Keratinocyte (primary cell): ENCODE measurements around the gene FMN2. TPM values are rescaled to one million over a fixed set of nuclear protein-coding genes. Genes with fewer than 3 reads are reported as not detected.

Experiments
- DNase-seq: peaks from one replicate; pipeline ENCODE4 v3.0.0-alpha.2; 2011; ENCODE audit warnings: low read depth, missing footprints, low spot score
- FAIRE-seq: peaks from 2 replicates; lab custom pipeline; 2011; peaks lifted over from hg19 to GRCh38; lab: Jason Lieb, UNC
- H2AFZ ChIP-seq: 2 replicates; pipeline ENCODE4 v1.6.0; 2012; ENCODE audit warnings: low read length, control low read depth, inconsistent platforms; ENCODE audit not compliant: control insufficient read depth
- H3K27ac ChIP-seq: 2 replicates; pipeline ENCODE4 v1.5.1; 2011; ENCODE audit warnings: low read length; ENCODE audit not compliant: control insufficient read depth, insufficient read depth
- H3K27me3 ChIP-seq: 3 replicates; pipeline ENCODE4 v1.6.0; 2011; ENCODE audit warnings: low read length; ENCODE audit not compliant: control insufficient read depth, insufficient read depth; ENCODE audit errors: extremely low read depth
- H3K36me3 ChIP-seq, 2 experiments: 2 replicates in 1 of 2; 3 replicates in 1 of 2; pipeline ENCODE4 v1.5.1; 2011; ENCODE audit warnings: low read length in 2 of 2, mild to moderate bottlenecking in 1 of 2; ENCODE audit not compliant: control insufficient read depth in 2 of 2, insufficient read depth in 2 of 2; ENCODE audit errors: extremely low read depth in 1 of 2
- H3K4me1 ChIP-seq: 3 replicates; pipeline ENCODE4 v1.5.1; 2011; ENCODE audit warnings: low read length; ENCODE audit not compliant: control insufficient read depth, insufficient read depth; ENCODE audit errors: extremely low read depth
- H3K4me2 ChIP-seq: 3 replicates; pipeline ENCODE4 v1.6.0; 2011; ENCODE audit warnings: low read depth, low read length; ENCODE audit not compliant: control insufficient read depth, insufficient read depth; ENCODE audit errors: extremely low read depth
- H3K4me3 ChIP-seq, 3 experiments: fragments of 200-600 bp in 1 of 3; sonication (generic) in 1 of 3; 2 replicates in 2 of 3; 3 replicates in 1 of 3; pipeline ENCODE4 v1.5.1; 2011 to 2016; ENCODE audit warnings: low read length in 3 of 3, mild to moderate bottlenecking in 3 of 3, control low read depth in 2 of 3, inconsistent platforms in 1 of 3, low read depth in 1 of 3, mixed read lengths in 1 of 3, mixed run types in 1 of 3, moderate library complexity in 1 of 3; ENCODE audit not compliant: control insufficient read depth in 2 of 3, insufficient read depth in 2 of 3; ENCODE audit errors: extremely low read depth in 1 of 3
- H3K79me2 ChIP-seq: 2 replicates; pipeline ENCODE4 v1.6.0; 2012; ENCODE audit warnings: low read length; ENCODE audit not compliant: control insufficient read depth, insufficient read depth
- H3K9ac ChIP-seq: 3 replicates; pipeline ENCODE4 v1.6.0; 2011; ENCODE audit warnings: low read length; ENCODE audit not compliant: control insufficient read depth, insufficient read depth; ENCODE audit errors: extremely low read depth
- H3K9me1 ChIP-seq: 3 replicates; pipeline ENCODE4 v1.6.0; 2011; ENCODE audit warnings: low read length; ENCODE audit not compliant: control insufficient read depth, insufficient read depth; ENCODE audit errors: extremely low read depth
- H3K9me3 ChIP-seq: 2 replicates; pipeline ENCODE4 v1.5.1; 2012; ENCODE audit warnings: low read depth, low read length; ENCODE audit not compliant: control insufficient read depth
- H4K20me1 ChIP-seq: 3 replicates; pipeline ENCODE4 v1.6.0; 2011; ENCODE audit warnings: low read length; ENCODE audit not compliant: control insufficient read depth, insufficient read depth; ENCODE audit errors: extremely low read depth
- EZH2 ChIP-seq: IDR thresholded peaks from one replicate; pipeline ENCODE4 v1.6.1; 2012; ENCODE audit warnings: inconsistent platforms, mild to moderate bottlenecking, low read length, moderate library complexity
- dilution Hi-C: fragments of 300-500 bp; cut with MboI; formaldehyde crosslinking; loops from one replicate; pipeline ENCODE4 v1.7.0; 2020; ENCODE audit warnings: low sequenced_read_pairs; ENCODE audit not compliant: extremely low pct_ligation_motif_present
- polyA plus RNA-seq, 5 experiments: library from polyadenylated mRNA; depleted of rRNA in 3 of 5; stranded (reverse) in 3 of 5; stranded (forward) in 1 of 5; unstranded in 1 of 5; fragments of >200 nt; gene quantifications; 1 replicate in 1 of 5; 2 replicates in 3 of 5; 3 replicates in 1 of 5; pipeline versions ENCODE4 v1.2.1 to v1.2.3, GENCODE V29; 2011 to 2012; ENCODE audit warnings: missing spikeins in 2 of 5, low read depth in 1 of 5, low replicate concordance in 1 of 5
- TF ChIP-seq, protein P1 (sequence below), 3 experiments: IDR thresholded peaks in 1 of 3; conservative IDR thresholded peaks in 1 of 3; optimal IDR thresholded peaks in 1 of 3; 2 replicates in 2 of 3; 3 replicates in 1 of 3; pipeline versions ENCODE3 to v1.5.1; 2011; ENCODE audit warnings: low read length in 3 of 3, mild to moderate bottlenecking in 3 of 3, moderate library complexity in 2 of 3, control low read depth in 1 of 3, inconsistent platforms in 1 of 3; ENCODE audit not compliant: insufficient read depth in 2 of 3; ENCODE audit errors: extremely low read depth in 1 of 3

FMN2 gene
- polyA plus RNA-seq, 1 donor (not counting 4 experiments of a cell fraction or from before 2014, with no cell fraction given), result not detected

DNA sequence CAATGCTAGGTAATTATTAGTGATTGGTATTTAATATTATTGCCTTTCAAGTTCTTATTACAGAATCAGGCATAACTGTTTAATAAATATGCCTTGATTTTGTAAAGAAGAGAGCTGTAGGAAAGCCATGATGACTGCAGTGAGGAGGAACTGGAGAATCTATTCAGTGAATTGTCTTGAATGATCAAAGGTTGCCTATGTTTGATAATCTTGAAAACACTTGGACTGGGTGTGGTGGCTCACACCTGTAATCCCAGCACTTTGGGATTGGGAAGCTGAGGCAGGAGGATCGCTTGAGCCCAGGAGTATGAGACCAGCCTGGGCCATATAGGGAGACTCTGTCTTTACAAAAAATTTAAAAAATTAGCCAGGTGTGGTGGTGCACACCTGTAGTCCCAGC is 42.4 kb downstream of the FMN2 start:
- Histone ChIP-seq H3K27me3 (no peaks in the 10 kb centered on the region), H3K4me3 (no peak overlapping the region), H3K4me1 (no peaks in the 10 kb centered on the region), H3K4me2 (no peak overlapping the region), H4K20me1 (no peaks in the 10 kb centered on the region), H2AFZ (no peak overlapping the region), H3K79me2 (no peaks in the 10 kb centered on the region), H3K9me3 (peaks cover 2% of the 10 kb centered on the region), H3K9me1 (no peaks in the 10 kb centered on the region), H3K36me3 (no peaks in the 10 kb centered on the region), H3K27ac (no peak overlapping the region), H3K9ac (no peak overlapping the region)
- DNase-seq, result no peak
- no peak for TF ChIP-seq EZH2
- TF ChIP-seq, protein P1, sequence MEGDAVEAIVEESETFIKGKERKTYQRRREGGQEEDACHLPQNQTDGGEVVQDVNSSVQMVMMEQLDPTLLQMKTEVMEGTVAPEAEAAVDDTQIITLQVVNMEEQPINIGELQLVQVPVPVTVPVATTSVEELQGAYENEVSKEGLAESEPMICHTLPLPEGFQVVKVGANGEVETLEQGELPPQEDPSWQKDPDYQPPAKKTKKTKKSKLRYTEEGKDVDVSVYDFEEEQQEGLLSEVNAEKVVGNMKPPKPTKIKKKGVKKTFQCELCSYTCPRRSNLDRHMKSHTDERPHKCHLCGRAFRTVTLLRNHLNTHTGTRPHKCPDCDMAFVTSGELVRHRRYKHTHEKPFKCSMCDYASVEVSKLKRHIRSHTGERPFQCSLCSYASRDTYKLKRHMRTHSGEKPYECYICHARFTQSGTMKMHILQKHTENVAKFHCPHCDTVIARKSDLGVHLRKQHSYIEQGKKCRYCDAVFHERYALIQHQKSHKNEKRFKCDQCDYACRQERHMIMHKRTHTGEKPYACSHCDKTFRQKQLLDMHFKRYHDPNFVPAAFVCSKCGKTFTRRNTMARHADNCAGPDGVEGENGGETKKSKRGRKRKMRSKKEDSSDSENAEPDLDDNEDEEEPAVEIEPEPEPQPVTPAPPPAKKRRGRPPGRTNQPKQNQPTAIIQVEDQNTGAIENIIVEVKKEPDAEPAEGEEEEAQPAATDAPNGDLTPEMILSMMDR (optimal IDR thresholded peaks at IDR 0.05 in 1 of 3, IDR thresholded peaks at IDR 0.05 in 1 of 3, conservative IDR thresholded peaks at IDR 0.05 in 1 of 3; ENCODE audit: extremely low read depth in 1 of 3, insufficient read depth in 2 of 3, low read length in 3 of 3), result no peak
- dilution Hi-C loops, result no loop called here
- no peak for FAIRE-seq

DNA sequence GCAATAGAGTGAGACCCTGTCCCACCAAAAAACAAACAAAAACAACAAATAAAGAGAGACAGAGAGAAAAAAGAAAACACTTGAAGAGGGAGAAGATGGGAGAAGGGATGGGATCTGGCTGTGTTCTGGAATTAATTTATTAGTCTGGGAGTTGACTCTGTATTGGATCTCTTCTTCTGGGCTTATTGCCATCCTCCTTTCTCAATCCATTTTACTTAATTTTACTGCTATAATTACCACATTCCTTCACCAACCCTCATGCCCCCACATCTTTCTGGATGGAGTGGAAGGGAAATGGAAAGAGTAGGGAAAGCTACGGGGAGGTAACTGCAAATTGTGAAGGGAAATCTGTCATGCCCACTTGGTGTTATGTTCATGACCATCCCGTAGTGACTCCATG is 42.9 kb downstream of the FMN2 start:
- DNase-seq, result no peak
- no peaks in the 10 kb centered on the region for H3K4me1 ChIP-seq
- TF ChIP-seq, protein P1 (optimal IDR thresholded peaks at IDR 0.05 in 1 of 3, IDR thresholded peaks at IDR 0.05 in 1 of 3, conservative IDR thresholded peaks at IDR 0.05 in 1 of 3; ENCODE audit: extremely low read depth in 1 of 3, insufficient read depth in 2 of 3, low read length in 3 of 3), result no peak
- peaks cover 2% of the 10 kb centered on the region for H3K9me3 ChIP-seq
- no peaks in the 10 kb centered on the region for H3K36me3 ChIP-seq
- H4K20me1 ChIP-seq, result no peaks in the 10 kb centered on the region
- H3K4me2 ChIP-seq, result no peak overlapping the region
- FAIRE-seq, result no peak
- no peaks in the 10 kb centered on the region for H3K9me1 ChIP-seq
- H3K79me2 ChIP-seq, result no peaks in the 10 kb centered on the region
- H2AFZ ChIP-seq, result no peak overlapping the region
- no peak overlapping the region for H3K9ac ChIP-seq
- dilution Hi-C loops, result no loop called here
- no peak overlapping the region for H3K4me3 ChIP-seq
- H3K27ac ChIP-seq, result no peak overlapping the region
- no peaks in the 10 kb centered on the region for H3K27me3 ChIP-seq
